ENCODE data around the gene FZD7. TPM values are rescaled to one million over a fixed set of nuclear protein-coding genes. Genes with fewer than 3 reads are reported as not detected.

The FZD7 gene
- total and polyA plus RNA-seq, 2 donors (not counting 1 experiment from before 2014, with no cell fraction given), result 0.67 to 2.1 TPM

DNA sequence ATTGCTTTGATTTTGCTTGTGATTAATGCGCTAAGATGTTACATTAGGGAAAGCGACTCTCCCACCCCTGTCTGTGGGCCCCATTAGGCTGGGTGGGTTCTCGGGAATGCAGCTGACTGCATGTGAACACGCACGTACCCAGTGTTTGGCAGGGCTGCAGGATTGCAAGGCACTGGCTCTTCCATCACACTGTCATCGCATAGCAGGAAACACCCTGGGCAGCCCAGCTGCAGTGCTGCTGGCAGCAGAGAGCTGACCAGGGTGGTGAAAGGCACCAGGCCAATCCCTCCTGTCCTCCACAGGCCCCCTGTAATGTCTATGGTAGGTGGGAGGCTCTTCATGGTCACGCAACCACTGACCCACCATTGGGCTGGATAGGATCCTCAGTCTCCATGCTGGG is 34.4 kb upstream of the FZD7 start:
- intact Hi-C loops (cut with micrococcal nuclease), result no loop called here
- Mint-ChIP-seq H3K9me3 (ENCODE audit: insufficient read depth) (no peaks in the 10 kb centered on the region), H3K27ac (no peak overlapping the region), H3K4me3 (no peak overlapping the region), H3K27me3 (no peaks in the 10 kb centered on the region), H3K4me1 (no peaks in the 10 kb centered on the region)
- 100% methylated on average over 7 of the region's 7 CpGs for WGBS (ENCODE audit: insufficient coverage)
- ChIA-PET CTCF (no interaction called here), POLR2A (no interaction called here)
- ATAC-seq (ENCODE audit: low read depth) (no peak), DNase-seq (no peak)
- peaks cover 0 to 3% (median 0%) of the 10 kb centered on the region in 3 donors for H3K9me3 ChIP-seq (ENCODE audit: control extremely low read depth in 1 of 3, control insufficient read depth in 2 of 3, insufficient read depth in 1 of 3, low read length in 2 of 3)
- no peak overlapping the region for H2AFZ ChIP-seq (ENCODE audit: insufficient read depth, low read depth, low read length, poor library complexity, severe bottlenecking)
- peaks cover 3 to 5% of the 10 kb centered on the region in 2 donors for H3K4me1 ChIP-seq (ENCODE audit: control insufficient read depth in 2 of 2, insufficient read depth in 2 of 2, low read length in 2 of 2)
- no peaks in the 10 kb centered on the region for H3K79me2 ChIP-seq (ENCODE audit: control insufficient read depth, insufficient read depth, low read length)
- no peaks in the 10 kb centered on the region for H3K27me3 ChIP-seq (replicated peaks in 1 of 4; ENCODE audit: control extremely low read depth in 1 of 4, control insufficient read depth in 3 of 4, insufficient read depth in 4 of 4, low read length in 3 of 4)
- no peak overlapping the region for H3K27ac ChIP-seq (ENCODE audit: low read length in 2 of 2)
- H3K4me2 ChIP-seq (replicated peaks; ENCODE audit: low read depth, low read length, poor library complexity, severe bottlenecking), result no peak overlapping the region
- TF ChIP-seq, protein P1, sequence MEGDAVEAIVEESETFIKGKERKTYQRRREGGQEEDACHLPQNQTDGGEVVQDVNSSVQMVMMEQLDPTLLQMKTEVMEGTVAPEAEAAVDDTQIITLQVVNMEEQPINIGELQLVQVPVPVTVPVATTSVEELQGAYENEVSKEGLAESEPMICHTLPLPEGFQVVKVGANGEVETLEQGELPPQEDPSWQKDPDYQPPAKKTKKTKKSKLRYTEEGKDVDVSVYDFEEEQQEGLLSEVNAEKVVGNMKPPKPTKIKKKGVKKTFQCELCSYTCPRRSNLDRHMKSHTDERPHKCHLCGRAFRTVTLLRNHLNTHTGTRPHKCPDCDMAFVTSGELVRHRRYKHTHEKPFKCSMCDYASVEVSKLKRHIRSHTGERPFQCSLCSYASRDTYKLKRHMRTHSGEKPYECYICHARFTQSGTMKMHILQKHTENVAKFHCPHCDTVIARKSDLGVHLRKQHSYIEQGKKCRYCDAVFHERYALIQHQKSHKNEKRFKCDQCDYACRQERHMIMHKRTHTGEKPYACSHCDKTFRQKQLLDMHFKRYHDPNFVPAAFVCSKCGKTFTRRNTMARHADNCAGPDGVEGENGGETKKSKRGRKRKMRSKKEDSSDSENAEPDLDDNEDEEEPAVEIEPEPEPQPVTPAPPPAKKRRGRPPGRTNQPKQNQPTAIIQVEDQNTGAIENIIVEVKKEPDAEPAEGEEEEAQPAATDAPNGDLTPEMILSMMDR (IDR thresholded peaks at IDR 0.05), result no peak
- TF ChIP-seq EZH2 (IDR thresholded peaks at IDR 0.05; ENCODE audit: borderline replicate concordance, insufficient read depth, low read depth, low read length, poor library complexity, severe bottlenecking), result no peak
- H3K9ac ChIP-seq (ENCODE audit: low read length), result no peak overlapping the region
- no peak overlapping the region for H3K4me3 ChIP-seq (ENCODE audit: control extremely low read depth in 1 of 5, extremely low read depth in 1 of 5, insufficient read depth in 1 of 5, low read depth in 2 of 5, low read length in 4 of 5)
- H4K20me1 ChIP-seq (ENCODE audit: control insufficient read depth, insufficient read depth, low read length, poor library complexity, severe bottlenecking), result no peaks in the 10 kb centered on the region
- H3K36me3 ChIP-seq (replicated peaks in 1 of 2; ENCODE audit: control extremely low read depth in 1 of 2, control insufficient read depth in 1 of 2, extremely low read depth in 1 of 2, insufficient read depth in 2 of 2, low read length in 1 of 2), result no peaks in the 10 kb centered on the region

DNA sequence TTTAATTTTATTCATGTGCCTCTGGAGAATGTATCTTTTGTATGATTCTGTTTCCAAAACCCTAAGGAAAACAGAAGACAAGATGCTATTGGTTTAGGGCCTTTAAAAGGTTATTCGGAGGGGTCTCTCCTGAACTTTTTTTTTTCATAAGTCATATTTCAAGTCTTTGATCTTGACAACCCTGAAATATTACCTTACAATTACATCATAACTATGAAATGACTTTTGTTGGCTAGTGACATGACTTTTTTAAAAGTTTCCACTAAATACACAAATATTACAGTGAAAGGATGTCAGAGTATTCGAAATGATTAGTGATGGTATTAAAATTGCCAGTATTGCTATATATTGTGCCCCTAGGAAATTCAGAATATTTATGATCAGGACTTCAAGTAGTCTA is 31.8 kb upstream of the FZD7 start:
- DNase-seq, result no peak
- intact Hi-C loops (cut with micrococcal nuclease), result no loop called here
- Histone ChIP-seq H3K27ac (ENCODE audit: low read length in 2 of 2) (no peak overlapping the region), H3K4me2 (replicated peaks; ENCODE audit: low read depth, low read length, poor library complexity, severe bottlenecking) (no peak overlapping the region), H3K27me3 (replicated peaks in 1 of 4; ENCODE audit: control extremely low read depth in 1 of 4, control insufficient read depth in 3 of 4, insufficient read depth in 4 of 4, low read length in 3 of 4) (no peaks in the 10 kb centered on the region), H3K4me3 (ENCODE audit: control extremely low read depth in 1 of 5, extremely low read depth in 1 of 5, insufficient read depth in 1 of 5, low read depth in 2 of 5, low read length in 4 of 5) (no peak overlapping the region), H3K9me3 (ENCODE audit: control extremely low read depth in 1 of 3, control insufficient read depth in 2 of 3, insufficient read depth in 1 of 3, low read length in 2 of 3) (no peaks in the 10 kb centered on the region), H3K79me2 (ENCODE audit: control insufficient read depth, insufficient read depth, low read length) (no peaks in the 10 kb centered on the region), H2AFZ (ENCODE audit: insufficient read depth, low read depth, low read length, poor library complexity, severe bottlenecking) (no peak overlapping the region), H3K4me1 (ENCODE audit: control insufficient read depth in 2 of 2, insufficient read depth in 2 of 2, low read length in 2 of 2) (peaks cover 13 to 15% of the 10 kb centered on the region in 2 donors), H3K36me3 (replicated peaks in 1 of 2; ENCODE audit: control extremely low read depth in 1 of 2, control insufficient read depth in 1 of 2, extremely low read depth in 1 of 2, insufficient read depth in 2 of 2, low read length in 1 of 2) (no peaks in the 10 kb centered on the region), H4K20me1 (ENCODE audit: control insufficient read depth, insufficient read depth, low read length, poor library complexity, severe bottlenecking) (no peaks in the 10 kb centered on the region), H3K9ac (ENCODE audit: low read length) (no peak overlapping the region)
- ChIA-PET POLR2A (no interaction called here), CTCF (no interaction called here)
- no peak for ATAC-seq (ENCODE audit: low read depth)
- Mint-ChIP-seq H3K27ac (no peak overlapping the region), H3K4me1 (peaks cover 12% of the 10 kb centered on the region), H3K9me3 (ENCODE audit: insufficient read depth) (no peaks in the 10 kb centered on the region), H3K4me3 (no peak overlapping the region), H3K27me3 (no peaks in the 10 kb centered on the region)
- WGBS (ENCODE audit: insufficient coverage), result no CpG with 5 or more reads among the region's 2 CpGs
- no peak for TF ChIP-seq EZH2 (IDR thresholded peaks at IDR 0.05; ENCODE audit: borderline replicate concordance, insufficient read depth, low read depth, low read length, poor library complexity, severe bottlenecking)
- TF ChIP-seq, protein P1 (IDR thresholded peaks at IDR 0.05), result no peak

Measured in B cell (primary cell).